HG03378 (cell line): ENCODE data around the gene CLSTN2.

Experiments used
- ATAC-seq: cut with Tn5 transposase; IDR thresholded peaks from one replicate; pipeline ENCODE4 v1.9.1; 2021; ENCODE audit warnings: mild to moderate bottlenecking, moderate library complexity; ENCODE audit not compliant: unreplicated experiment

CLSTN2 gene

GRCh38 chr3:140089403-140090072, 154.6 kb downstream of the CLSTN2 start:
- no peak for ATAC-seq

GRCh38 chr3:140091143-140091542, 156.2 kb downstream of the CLSTN2 start:
- ATAC-seq = no peak

GRCh38 chr3:140092848-140093536, 158.0 kb downstream of the CLSTN2 start:
- ATAC-seq = no peak

GRCh38 chr3:140093742-140094141, 158.8 kb downstream of the CLSTN2 start:
- no peak for ATAC-seq

GRCh38 chr3:140094487-140094886, 159.5 kb downstream of the CLSTN2 start:
- no peak for ATAC-seq

GRCh38 chr3:140096037-140096436, 161.1 kb downstream of the CLSTN2 start:
- ATAC-seq = no peak

- no peak for ATAC-seq
These were observed 163.1 kb downstream of the CLSTN2 start for GRCh38 chr3:140097874-140098635.

- ATAC-seq = no peak
These were observed 165.5 kb downstream of the CLSTN2 start for GRCh38 chr3:140100479-140100878.

- no peak for ATAC-seq
These were observed 168.2 kb downstream of the CLSTN2 start for GRCh38 chr3:140103166-140103565.

- no peak for ATAC-seq
These were observed 169.1 kb downstream of the CLSTN2 start for GRCh38 chr3:140103986-140104645.

GRCh38 chr3:140113996-140114788, 179.2 kb downstream of the CLSTN2 start:
- no peak for ATAC-seq

GRCh38 chr3:140114789-140115080, 179.8 kb downstream of the CLSTN2 start:
- ATAC-seq = no peak

GRCh38 chr3:140117096-140117526, 182.1 kb downstream of the CLSTN2 start:
- no peak for ATAC-seq

- ATAC-seq = no peak
These were observed 187.2 kb downstream of the CLSTN2 start for GRCh38 chr3:140122183-140122582.

GRCh38 chr3:140128217-140128616, 193.2 kb downstream of the CLSTN2 start:
- no peak for ATAC-seq

GRCh38 chr3:140128631-140129030, 193.6 kb downstream of the CLSTN2 start:
- no peak for ATAC-seq

GRCh38 chr3:140129768-140130284, 194.8 kb downstream of the CLSTN2 start:
- no peak for ATAC-seq

- no peak for ATAC-seq
These were observed 196.9 kb downstream of the CLSTN2 start for GRCh38 chr3:140131895-140132294.

- ATAC-seq = no peak
These were observed 199.4 kb downstream of the CLSTN2 start for GRCh38 chr3:140134231-140134965.

GRCh38 chr3:140135461-140135860, 200.5 kb downstream of the CLSTN2 start:
- ATAC-seq = no peak
